T-helper 17 cell (primary cell): Measurements from ENCODE around the gene TGFB1. TPM values are rescaled to one million over a fixed set of nuclear protein-coding genes. Genes with fewer than 3 reads are reported as not detected.

ENCODE experiments used
- ATAC-seq: fragments of 150-1000 bp; cut with Tn5 transposase; 2 replicates; pipeline ENCODE4 v1.10.0; 2021; ENCODE audit warnings: mild to moderate bottlenecking, moderate library complexity
- DNase-seq, 3 donors: peaks; one replicate each; pipeline versions ENCODE4 v3.0.0 to v3.0.0-alpha.2; 2020 to 2021
- H3K9me3 ChIP-seq: one replicate; pipeline ENCODE4 v1.7.0; 2013; ENCODE audit warnings: low read length, mild to moderate bottlenecking; ENCODE audit not compliant: control insufficient read depth, poor library complexity, severe bottlenecking
- H3K27ac Mint-ChIP-seq: one replicate; pipeline ENCODE4 v1.8.0; 2022; ENCODE audit warnings: mild to moderate bottlenecking, moderate library complexity, mixed read lengths
- H3K27me3 Mint-ChIP-seq: one replicate; pipeline ENCODE4 v1.8.0; 2022; ENCODE audit warnings: mixed read lengths
- H3K36me3 Mint-ChIP-seq: one replicate; pipeline ENCODE4 v1.8.0; 2022; ENCODE audit warnings: low read depth, mixed read lengths
- H3K4me1 Mint-ChIP-seq: one replicate; pipeline ENCODE4 v1.8.0; 2022; ENCODE audit warnings: mild to moderate bottlenecking, mixed read lengths
- H3K4me3 Mint-ChIP-seq: one replicate; pipeline ENCODE4 v1.8.0; 2022; ENCODE audit warnings: mild to moderate bottlenecking, moderate library complexity, mixed read lengths
- total RNA-seq, 4 donors: library from RNA in 2 of 4; stranded (reverse) in 2 of 4; gene quantifications; one replicate each; pipeline ENCODE4 v1.2.3 and lab custom pipeline; 2022 to 2026

Gene TGFB1
- total RNA-seq (100 to 1,000 TPM; 408 to 431 TPM), total RNA-seq (lab: John Stamatoyannopoulos, UW) (84.8 to 211 reads per million in 2 donors)

GRCh38 chr19:41353466-41354342, at the start of gene TGFB1:
TSS of gene TGFB1 (minus strand) at chr19:41353922. CDS start at chr19:41353044, 878 bp downstream.
- H3K36me3 Mint-ChIP-seq: peaks cover 12% of the 10 kb centered on the region
- DNase-seq (peak; percentile 93 to 97 (median 96)), ATAC-seq (peak; percentile 69)
- peaks cover 63% of the 10 kb centered on the region for H3K4me1 Mint-ChIP-seq
- peak within 1 kb of the TSS; percentile 99 for H3K4me3 Mint-ChIP-seq
- H3K27ac Mint-ChIP-seq: peak within 1 kb of the TSS; percentile 99
- H3K27me3 Mint-ChIP-seq: no peaks in the 10 kb centered on the region
- no peaks in the 10 kb centered on the region for H3K9me3 ChIP-seq

- ATAC-seq (no peak), DNase-seq (no peak)
- Mint-ChIP-seq H3K4me1 (peaks cover 33% of the 10 kb centered on the region), H3K4me3 (no peak overlapping the region), H3K27me3 (no peaks in the 10 kb centered on the region), H3K36me3 (peaks cover 1% of the 10 kb centered on the region), H3K27ac (peak overlapping the region; percentile 59)
- no peaks in the 10 kb centered on the region for H3K9me3 ChIP-seq
Measured at GRCh38 chr19:41402010-41402409, 48.3 kb upstream of the TGFB1 start.

GRCh38 chr19:41401483-41401882, 47.8 kb upstream of the TGFB1 start:
- peaks cover 33% of the 10 kb centered on the region for H3K4me1 Mint-ChIP-seq
- peak overlapping the region; percentile 59 for H3K27ac Mint-ChIP-seq
- H3K4me3 Mint-ChIP-seq: no peak overlapping the region
- H3K9me3 ChIP-seq: no peaks in the 10 kb centered on the region
- no peaks in the 10 kb centered on the region for H3K27me3 Mint-ChIP-seq
- no peak for DNase-seq
- no peaks in the 10 kb centered on the region for H3K36me3 Mint-ChIP-seq
- no peak for ATAC-seq

- H3K4me3 Mint-ChIP-seq: peak overlapping the region; percentile 81
Measured at GRCh38 chr19:41399525-41399924, 45.8 kb upstream of the TGFB1 start.

GRCh38 chr19:41399091-41399490, 45.4 kb upstream of the TGFB1 start:
- Mint-ChIP-seq H3K27me3 (no peaks in the 10 kb centered on the region), H3K36me3 (no peaks in the 10 kb centered on the region), H3K4me1 (peaks cover 44% of the 10 kb centered on the region), H3K4me3 (peak overlapping the region; percentile 97), H3K27ac (peak overlapping the region; percentile 100)
- DNase-seq: no peak
- H3K9me3 ChIP-seq: no peaks in the 10 kb centered on the region
- no peak for ATAC-seq

More at GRCh38 chr19:41399525-41399924, 45.8 kb upstream of the TGFB1 start:
- ATAC-seq: no peak
- no peak for DNase-seq
- H3K9me3 ChIP-seq: no peaks in the 10 kb centered on the region
- peak overlapping the region; percentile 100 for H3K27ac Mint-ChIP-seq
- H3K36me3 Mint-ChIP-seq: no peaks in the 10 kb centered on the region
- peaks cover 44% of the 10 kb centered on the region for H3K4me1 Mint-ChIP-seq
- no peaks in the 10 kb centered on the region for H3K27me3 Mint-ChIP-seq

GRCh38 chr19:41398598-41398997, 44.9 kb upstream of the TGFB1 start:
- Mint-ChIP-seq H3K27me3 (no peaks in the 10 kb centered on the region), H3K36me3 (no peaks in the 10 kb centered on the region), H3K27ac (peak overlapping the region; percentile 100), H3K4me3 (peak overlapping the region; percentile 97), H3K4me1 (peaks cover 41% of the 10 kb centered on the region)
- no peaks in the 10 kb centered on the region for H3K9me3 ChIP-seq
- DNase-seq: no peak
- ATAC-seq: no peak

- ATAC-seq: no peak
- Mint-ChIP-seq H3K27ac (peak overlapping the region; percentile 100), H3K36me3 (no peaks in the 10 kb centered on the region), H3K4me1 (peaks cover 39% of the 10 kb centered on the region), H3K4me3 (peak overlapping the region; percentile 97), H3K27me3 (no peaks in the 10 kb centered on the region)
- DNase-seq: no peak
- H3K9me3 ChIP-seq: no peaks in the 10 kb centered on the region
Measured at GRCh38 chr19:41398050-41398418, 44.3 kb upstream of the TGFB1 start.

- H3K4me3 Mint-ChIP-seq: peak within 1 kb of the TSS; percentile 97
- H3K36me3 Mint-ChIP-seq: no peaks in the 10 kb centered on the region
- H3K9me3 ChIP-seq: no peaks in the 10 kb centered on the region
- peaks cover 41% of the 10 kb centered on the region for H3K4me1 Mint-ChIP-seq
- peak within 1 kb of the TSS; percentile 100 for H3K27ac Mint-ChIP-seq
- ATAC-seq (peak; percentile 98), DNase-seq (peak; percentile 97 to 99 (median 99))
- no peaks in the 10 kb centered on the region for H3K27me3 Mint-ChIP-seq
Measured at GRCh38 chr19:41397086-41398049, 43.6 kb upstream of the TGFB1 start, which contains the start of the genes BCKDHA and EXOSC5. TSS of gene BCKDHA (plus strand) at chr19:41397818. CDS start at chr19:41397828, 10 bp downstream. TSS of gene EXOSC5 (minus strand) at chr19:41397359. CDS start at chr19:41397328, 31 bp downstream.

GRCh38 chr19:41395355-41395754, 41.6 kb upstream of the TGFB1 start:
- no peaks in the 10 kb centered on the region for H3K9me3 ChIP-seq
- Mint-ChIP-seq H3K4me3 (peak overlapping the region; percentile 97), H3K27ac (peak overlapping the region; percentile 100), H3K27me3 (no peaks in the 10 kb centered on the region), H3K4me1 (peaks cover 34% of the 10 kb centered on the region), H3K36me3 (no peaks in the 10 kb centered on the region)
- DNase-seq (no peak), ATAC-seq (no peak)

GRCh38 chr19:41392775-41393174, 39.1 kb upstream of the TGFB1 start:
- Mint-ChIP-seq H3K4me3 (no peak overlapping the region), H3K36me3 (no peaks in the 10 kb centered on the region), H3K4me1 (peaks cover 18% of the 10 kb centered on the region), H3K27ac (no peak overlapping the region), H3K27me3 (no peaks in the 10 kb centered on the region)
- ATAC-seq (no peak), DNase-seq (no peak)
- H3K9me3 ChIP-seq: no peaks in the 10 kb centered on the region

- no peaks in the 10 kb centered on the region for H3K9me3 ChIP-seq
- ATAC-seq (no peak), DNase-seq (no peak)
- Mint-ChIP-seq H3K4me3 (no peak overlapping the region), H3K4me1 (peaks cover 14% of the 10 kb centered on the region), H3K27me3 (no peaks in the 10 kb centered on the region), H3K27ac (peak overlapping the region; percentile 27), H3K36me3 (no peaks in the 10 kb centered on the region)
Measured at GRCh38 chr19:41391618-41392017, 37.9 kb upstream of the TGFB1 start.

GRCh38 chr19:41386442-41386841, 32.7 kb upstream of the TGFB1 start:
- Mint-ChIP-seq H3K27ac (peak overlapping the region; percentile 49), H3K4me1 (peaks cover 3% of the 10 kb centered on the region)

GRCh38 chr19:41384351-41384750, 30.6 kb upstream of the TGFB1 start:
- H3K27ac Mint-ChIP-seq: peak overlapping the region; percentile 61
- ATAC-seq (no peak), DNase-seq (no peak)

More at GRCh38 chr19:41386442-41386841, 32.7 kb upstream of the TGFB1 start:
- Mint-ChIP-seq H3K4me3 (no peak overlapping the region), H3K27me3 (no peaks in the 10 kb centered on the region), H3K36me3 (no peaks in the 10 kb centered on the region)
- DNase-seq (no peak), ATAC-seq (no peak)
- H3K9me3 ChIP-seq: no peaks in the 10 kb centered on the region

More at GRCh38 chr19:41384351-41384750, 30.6 kb upstream of the TGFB1 start:
- Mint-ChIP-seq H3K27me3 (no peaks in the 10 kb centered on the region), H3K4me1 (peaks cover 3% of the 10 kb centered on the region), H3K4me3 (no peak overlapping the region), H3K36me3 (no peaks in the 10 kb centered on the region)
- no peaks in the 10 kb centered on the region for H3K9me3 ChIP-seq
